ENCODE results near the gene CTDSP2.

DNA sequence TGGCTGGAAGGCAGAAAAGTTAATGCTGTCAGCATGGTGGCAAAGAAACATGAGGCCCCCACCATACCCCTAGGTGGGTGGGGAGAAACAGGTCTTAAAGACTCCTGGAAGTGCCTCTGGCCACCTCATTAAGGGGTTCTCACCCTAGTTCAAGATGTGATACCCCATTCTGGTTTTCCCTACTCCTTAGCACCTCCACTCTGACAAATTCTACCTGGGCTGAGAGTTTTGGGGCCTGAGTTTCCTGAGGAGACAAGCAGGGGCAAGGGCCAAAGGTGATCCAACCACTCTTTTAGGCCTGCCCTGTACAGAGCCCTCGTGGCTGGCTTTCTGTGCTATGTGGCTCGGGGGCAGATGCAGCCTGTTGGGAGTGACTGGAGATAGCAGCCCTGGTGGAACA, 20.1 kb downstream of the CTDSP2 start:
- TF ChIP-seq, protein P1, sequence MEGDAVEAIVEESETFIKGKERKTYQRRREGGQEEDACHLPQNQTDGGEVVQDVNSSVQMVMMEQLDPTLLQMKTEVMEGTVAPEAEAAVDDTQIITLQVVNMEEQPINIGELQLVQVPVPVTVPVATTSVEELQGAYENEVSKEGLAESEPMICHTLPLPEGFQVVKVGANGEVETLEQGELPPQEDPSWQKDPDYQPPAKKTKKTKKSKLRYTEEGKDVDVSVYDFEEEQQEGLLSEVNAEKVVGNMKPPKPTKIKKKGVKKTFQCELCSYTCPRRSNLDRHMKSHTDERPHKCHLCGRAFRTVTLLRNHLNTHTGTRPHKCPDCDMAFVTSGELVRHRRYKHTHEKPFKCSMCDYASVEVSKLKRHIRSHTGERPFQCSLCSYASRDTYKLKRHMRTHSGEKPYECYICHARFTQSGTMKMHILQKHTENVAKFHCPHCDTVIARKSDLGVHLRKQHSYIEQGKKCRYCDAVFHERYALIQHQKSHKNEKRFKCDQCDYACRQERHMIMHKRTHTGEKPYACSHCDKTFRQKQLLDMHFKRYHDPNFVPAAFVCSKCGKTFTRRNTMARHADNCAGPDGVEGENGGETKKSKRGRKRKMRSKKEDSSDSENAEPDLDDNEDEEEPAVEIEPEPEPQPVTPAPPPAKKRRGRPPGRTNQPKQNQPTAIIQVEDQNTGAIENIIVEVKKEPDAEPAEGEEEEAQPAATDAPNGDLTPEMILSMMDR (IDR thresholded peaks at IDR 0.05; ENCODE audit: low read depth, low read length): no peak
- TF ChIP-seq EZH2phosphoT487 (IDR thresholded peaks at IDR 0.05; ENCODE audit: low read depth): no peak
